ENCODE measurements around the gene GPBP1L1. TPM values are rescaled to one million over a fixed set of nuclear protein-coding genes. Genes with fewer than 3 reads are reported as not detected.

GPBP1L1 gene
- total and polyA plus RNA-seq, 2 of the 13 experiments (the other 11 are each of a cell fraction or from before 2014, with no cell fraction given): 45.9 to 86.1 TPM

DNA sequence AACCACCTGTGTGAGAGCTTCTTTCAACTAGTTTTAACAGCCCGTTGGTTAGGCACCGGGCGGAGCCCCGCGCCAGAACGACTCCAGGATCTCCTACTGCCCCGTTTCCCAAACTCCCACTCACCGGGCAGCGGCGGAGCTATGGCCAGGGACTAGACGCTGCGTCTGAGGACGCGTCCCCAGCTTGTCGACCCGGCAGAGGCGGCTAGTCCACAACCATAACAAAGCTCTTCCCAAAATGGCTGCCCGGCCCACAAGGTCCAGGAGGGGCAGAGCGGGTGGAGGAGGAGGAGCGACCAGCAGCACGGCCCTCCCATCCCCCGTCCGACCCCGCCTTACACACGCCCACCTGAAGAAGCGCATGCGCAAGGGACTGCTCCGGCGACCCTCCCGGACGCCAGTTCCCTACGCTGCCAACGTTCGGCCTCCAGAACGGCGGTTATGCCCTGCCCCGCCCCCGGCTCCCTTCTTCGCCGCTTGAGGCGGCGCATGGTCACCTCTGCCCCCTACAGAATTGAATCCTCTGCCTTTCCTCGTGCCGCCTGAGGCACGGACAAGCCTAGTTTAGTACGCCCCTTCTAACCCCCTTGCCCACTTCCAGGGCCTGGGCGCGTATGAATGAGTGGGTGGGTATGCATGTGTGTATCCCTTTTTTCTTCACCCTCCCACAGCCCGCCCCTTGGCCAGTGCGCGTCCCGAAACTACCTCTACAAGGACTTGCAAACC lies at the start of gene GPBP1L1 (continued):
- TF ChIP-seq, protein P1, sequence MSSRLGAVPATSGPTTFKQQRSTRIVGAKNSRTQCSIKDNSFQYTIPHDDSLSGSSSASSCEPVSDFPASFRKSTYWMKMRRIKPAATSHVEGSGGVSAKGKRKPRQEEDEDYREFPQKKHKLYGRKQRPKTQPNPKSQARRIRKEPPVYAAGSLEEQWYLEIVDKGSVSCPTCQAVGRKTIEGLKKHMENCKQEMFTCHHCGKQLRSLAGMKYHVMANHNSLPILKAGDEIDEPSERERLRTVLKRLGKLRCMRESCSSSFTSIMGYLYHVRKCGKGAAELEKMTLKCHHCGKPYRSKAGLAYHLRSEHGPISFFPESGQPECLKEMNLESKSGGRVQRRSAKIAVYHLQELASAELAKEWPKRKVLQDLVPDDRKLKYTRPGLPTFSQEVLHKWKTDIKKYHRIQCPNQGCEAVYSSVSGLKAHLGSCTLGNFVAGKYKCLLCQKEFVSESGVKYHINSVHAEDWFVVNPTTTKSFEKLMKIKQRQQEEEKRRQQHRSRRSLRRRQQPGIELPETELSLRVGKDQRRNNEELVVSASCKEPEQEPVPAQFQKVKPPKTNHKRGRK (CRISPR knock-in tag; IDR thresholded peaks at IDR 0.05): no peak
- TF ChIP-seq, protein P2, sequence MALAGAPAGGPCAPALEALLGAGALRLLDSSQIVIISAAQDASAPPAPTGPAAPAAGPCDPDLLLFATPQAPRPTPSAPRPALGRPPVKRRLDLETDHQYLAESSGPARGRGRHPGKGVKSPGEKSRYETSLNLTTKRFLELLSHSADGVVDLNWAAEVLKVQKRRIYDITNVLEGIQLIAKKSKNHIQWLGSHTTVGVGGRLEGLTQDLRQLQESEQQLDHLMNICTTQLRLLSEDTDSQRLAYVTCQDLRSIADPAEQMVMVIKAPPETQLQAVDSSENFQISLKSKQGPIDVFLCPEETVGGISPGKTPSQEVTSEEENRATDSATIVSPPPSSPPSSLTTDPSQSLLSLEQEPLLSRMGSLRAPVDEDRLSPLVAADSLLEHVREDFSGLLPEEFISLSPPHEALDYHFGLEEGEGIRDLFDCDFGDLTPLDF (CRISPR knock-in tag; IDR thresholded peaks at IDR 0.05): no peak
- TF ChIP-seq FOSL2 (CRISPR knock-in tag; IDR thresholded peaks at IDR 0.05) (peak; percentile 6; the same call in 1 of the 2 replicates), KAT8 (CRISPR knock-in tag; IDR thresholded peaks at IDR 0.05) (peak; percentile 63; the same call in 1 of the 2 replicates), ZNF296 (CRISPR knock-in tag; conservative IDR thresholded peaks at IDR 0.05) (no peak), YY1 (IDR thresholded peaks at IDR 0.05; ENCODE audit: insufficient read depth, insufficient replicate concordance, low read depth, low read length) (peak; percentile 96), ZMYM3 (CRISPR knock-in tag; IDR thresholded peaks at IDR 0.05) (no peak), ZNF790 (CRISPR knock-in tag; IDR thresholded peaks at IDR 0.05; ENCODE audit: borderline replicate concordance) (no peak), RFX5 (IDR thresholded peaks at IDR 0.05; ENCODE audit: low read depth, low read length) (no peak), ZC3H13 (CRISPR knock-in tag; IDR thresholded peaks at IDR 0.05) (peak; percentile 26; the same call in 1 of the 2 replicates), GATAD2A (CRISPR knock-in tag; IDR thresholded peaks at IDR 0.05) (no peak), NFKB2 (CRISPR knock-in tag; IDR thresholded peaks at IDR 0.05; ENCODE audit: borderline replicate concordance) (peak; percentile 75; the same call in 1 of the 2 replicates), GABPB1 (CRISPR knock-in tag; IDR thresholded peaks at IDR 0.05) (no peak), RBM22 (optimal IDR thresholded peaks at IDR 0.05; ENCODE audit: low read length) (peak; percentile 71), ZNF570 (CRISPR knock-in tag; IDR thresholded peaks at IDR 0.05; ENCODE audit: borderline replicate concordance) (no peak), DMAP1 (CRISPR knock-in tag; IDR thresholded peaks at IDR 0.05) (peak; percentile 59; the same call in 1 of the 2 replicates), ZNF737 (CRISPR knock-in tag; IDR thresholded peaks at IDR 0.05; ENCODE audit: borderline replicate concordance) (no peak), NR2F6 (IDR thresholded peaks at IDR 0.05) (no peak), NR2F6 (CRISPR knock-in tag; IDR thresholded peaks at IDR 0.05) (no peak), POLR2AphosphoS2 (IDR thresholded peaks at IDR 0.05; ENCODE audit: low read depth, low read length) (peak; percentile 41; the same call in 1 of the 2 replicates), ZFP82 (CRISPR knock-in tag; IDR thresholded peaks at IDR 0.05; ENCODE audit: borderline replicate concordance) (no peak)
- TF ChIP-seq, protein P3, sequence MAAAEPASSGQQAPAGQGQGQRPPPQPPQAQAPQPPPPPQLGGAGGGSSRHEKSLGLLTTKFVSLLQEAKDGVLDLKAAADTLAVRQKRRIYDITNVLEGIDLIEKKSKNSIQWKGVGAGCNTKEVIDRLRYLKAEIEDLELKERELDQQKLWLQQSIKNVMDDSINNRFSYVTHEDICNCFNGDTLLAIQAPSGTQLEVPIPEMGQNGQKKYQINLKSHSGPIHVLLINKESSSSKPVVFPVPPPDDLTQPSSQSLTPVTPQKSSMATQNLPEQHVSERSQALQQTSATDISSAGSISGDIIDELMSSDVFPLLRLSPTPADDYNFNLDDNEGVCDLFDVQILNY (CRISPR knock-in tag; conservative IDR thresholded peaks at IDR 0.05): peak; percentile 30; the same call in 1 of the 2 replicates
- TF ChIP-seq, protein P4, sequence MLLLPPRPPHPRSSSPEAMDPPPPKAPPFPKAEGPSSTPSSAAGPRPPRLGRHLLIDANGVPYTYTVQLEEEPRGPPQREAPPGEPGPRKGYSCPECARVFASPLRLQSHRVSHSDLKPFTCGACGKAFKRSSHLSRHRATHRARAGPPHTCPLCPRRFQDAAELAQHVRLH (CRISPR knock-in tag; IDR thresholded peaks at IDR 0.05; ENCODE audit: borderline replicate concordance, low read depth): peak; percentile 14; the same call in 1 of the 2 replicates
- TF ChIP-seq, protein P5, sequence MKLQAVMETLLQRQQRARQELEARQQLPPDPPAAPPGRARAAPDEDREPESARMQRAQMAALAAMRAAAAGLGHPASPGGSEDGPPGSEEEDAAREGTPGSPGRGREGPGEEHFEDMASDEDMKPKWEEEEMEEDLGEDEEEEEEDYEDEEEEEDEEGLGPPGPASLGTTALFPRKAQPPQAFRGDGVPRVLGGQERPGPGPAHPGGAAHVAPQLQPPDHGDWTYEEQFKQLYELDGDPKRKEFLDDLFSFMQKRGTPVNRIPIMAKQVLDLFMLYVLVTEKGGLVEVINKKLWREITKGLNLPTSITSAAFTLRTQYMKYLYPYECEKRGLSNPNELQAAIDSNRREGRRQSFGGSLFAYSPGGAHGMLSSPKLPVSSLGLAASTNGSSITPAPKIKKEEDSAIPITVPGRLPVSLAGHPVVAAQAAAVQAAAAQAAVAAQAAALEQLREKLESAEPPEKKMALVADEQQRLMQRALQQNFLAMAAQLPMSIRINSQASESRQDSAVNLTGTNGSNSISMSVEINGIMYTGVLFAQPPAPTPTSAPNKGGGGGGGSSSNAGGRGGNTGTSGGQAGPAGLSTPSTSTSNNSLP (IDR thresholded peaks at IDR 0.05; ENCODE audit: low read depth, low read length): no peak
